Measurements from ENCODE around the gene CLASRP. TPM values are rescaled to one million over a fixed set of nuclear protein-coding genes. Genes with fewer than 3 reads are reported as not detected.
A peak's percentile ranks its signal among the peaks of the same experiment; 100 is the strongest.

The CLASRP gene
- total RNA-seq, 1 donor from 2014 or later, result 58.1 TPM

DNA sequence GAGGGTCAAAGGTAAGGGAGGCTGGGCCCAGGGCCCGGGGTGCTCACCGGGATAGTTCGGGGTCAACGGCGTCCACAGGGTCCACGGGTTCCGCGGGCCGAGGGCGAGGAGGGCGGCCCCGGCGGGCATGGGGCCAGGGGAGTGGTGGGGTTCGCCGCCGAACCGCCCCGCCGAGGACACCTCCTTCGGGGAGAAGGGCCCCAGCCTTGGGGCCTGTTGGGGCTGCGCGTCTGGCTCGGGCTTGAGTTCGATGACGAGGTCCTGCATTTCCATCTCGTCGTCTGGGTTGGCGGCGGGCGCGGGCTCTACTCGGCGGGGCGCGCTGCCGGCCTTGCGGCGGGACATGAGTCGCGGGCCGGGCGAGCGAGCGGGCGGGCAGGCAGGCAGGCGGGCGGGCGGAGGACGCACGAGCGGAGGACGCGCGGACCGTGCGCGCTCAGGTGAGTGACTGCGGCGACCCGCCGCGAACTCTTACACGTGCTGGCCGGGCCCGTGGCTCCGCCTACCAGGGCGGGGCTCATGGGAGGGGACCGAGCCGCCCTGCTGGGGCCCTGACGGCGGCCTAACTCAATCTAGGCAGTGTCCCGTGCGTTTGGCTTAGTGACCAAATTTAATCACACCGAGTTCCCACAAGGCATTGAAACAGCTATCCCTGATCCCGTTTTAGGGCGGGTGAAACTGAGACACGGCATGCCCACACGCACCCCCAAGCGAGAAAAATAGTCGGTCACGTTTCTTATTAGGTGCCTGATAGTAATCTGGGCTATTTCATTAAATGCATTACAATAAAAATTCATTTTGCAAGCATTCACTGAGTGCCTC is 37.4 kb downstream of the CLASRP start, which contains the start of gene ZNF296:
ZNF296 (minus strand) TSS at position 450 of the 822 bp plus-strand sequence; CDS start at position 345, 105 bp downstream.
- DNase-seq (ENCODE audit: low read depth), result no peak
- TF ChIP-seq CTCF (conservative IDR thresholded peaks at IDR 0.05; ENCODE audit: low read depth, low read length), result no peak
- H3K4me3 ChIP-seq (ENCODE audit: low read depth, low read length), result peak within 1 kb of the TSS; percentile 53

- peak overlapping the region; percentile 53 for H3K4me3 ChIP-seq (ENCODE audit: low read depth, low read length)
- no peak for TF ChIP-seq CTCF (conservative IDR thresholded peaks at IDR 0.05; ENCODE audit: low read depth, low read length)
- no peak for DNase-seq (ENCODE audit: low read depth)
Observed at GRCh38 chr19:45076851-45077730, 38.2 kb downstream of the CLASRP start.

DNA sequence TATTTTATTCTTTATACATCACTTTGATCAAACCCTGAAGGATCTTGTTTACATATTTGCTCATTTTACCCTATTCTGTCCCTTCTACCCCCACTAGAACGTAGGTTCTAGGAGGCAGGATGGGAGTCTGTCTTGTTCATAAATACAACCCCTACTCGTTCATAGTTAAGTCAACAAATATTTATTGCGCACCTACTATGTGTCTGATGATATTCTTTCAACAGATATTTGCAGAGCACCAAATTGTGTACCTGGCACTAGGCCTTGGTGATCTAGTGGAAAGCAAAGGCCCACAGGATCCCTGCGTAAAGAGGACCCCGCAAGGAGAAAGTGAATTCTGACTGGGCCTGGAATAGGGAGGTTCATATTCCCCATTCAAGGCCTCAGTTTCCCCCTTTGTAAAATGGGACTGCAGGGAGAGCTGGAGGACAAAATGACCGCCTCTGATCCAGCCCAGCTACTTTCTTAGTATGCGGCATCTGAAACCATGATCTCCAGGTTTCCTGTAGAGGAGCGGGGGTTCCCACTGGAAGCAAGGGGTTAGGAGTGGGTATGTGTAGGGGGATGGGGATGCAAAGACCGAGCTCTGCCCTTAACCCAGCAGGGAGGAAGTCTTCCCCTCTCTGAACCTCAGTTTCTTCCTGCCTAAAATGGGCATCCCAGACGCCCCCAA is 39.7 kb downstream of the CLASRP start:
- TF ChIP-seq CTCF (conservative IDR thresholded peaks at IDR 0.05; ENCODE audit: low read depth, low read length), result no peak
- peak overlapping the region; percentile 79 for H3K4me3 ChIP-seq (ENCODE audit: low read depth, low read length)
- no peak for DNase-seq (ENCODE audit: low read depth)

DNA sequence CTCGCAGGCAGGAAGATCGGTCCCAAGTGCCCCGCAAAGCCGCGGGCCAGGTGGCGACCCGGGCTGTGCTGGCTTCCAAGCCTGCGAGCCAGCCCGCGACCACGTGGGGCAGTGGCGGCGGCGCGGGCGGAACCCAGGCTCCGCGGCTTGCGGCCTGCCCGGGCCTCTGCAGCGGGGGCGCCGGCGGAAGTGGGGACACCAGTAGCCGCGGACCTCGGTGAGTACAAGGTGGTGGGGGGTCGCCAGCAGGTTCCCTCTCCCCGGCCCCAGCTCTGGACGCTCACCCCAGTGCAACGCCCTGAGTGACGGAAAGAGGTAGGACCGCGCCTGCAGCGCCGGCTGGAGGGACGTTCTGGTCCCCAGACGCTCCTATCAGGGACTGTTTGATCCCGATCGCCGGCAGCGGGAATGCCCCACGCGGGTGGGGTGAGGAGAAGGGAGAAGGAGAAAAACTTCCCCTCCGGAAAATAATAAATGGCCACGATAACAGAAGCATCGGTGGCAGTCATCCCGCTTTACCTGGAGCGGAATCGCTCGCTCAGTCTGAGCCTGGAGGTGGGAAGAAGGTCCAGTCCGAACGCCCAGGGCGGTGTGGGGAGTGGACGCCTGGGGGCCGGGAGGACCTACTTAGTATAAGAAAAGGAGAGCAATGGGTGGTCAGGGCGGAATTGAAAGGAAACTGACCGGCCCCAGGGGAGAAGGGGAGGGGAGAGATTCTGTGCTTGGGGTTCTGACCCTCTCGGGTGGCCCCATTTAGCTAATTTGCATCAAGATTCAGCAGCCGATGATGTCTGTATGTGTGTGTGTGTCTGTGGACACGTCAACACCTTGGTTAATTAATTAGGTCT is 40.4 kb downstream of the CLASRP start, which contains the start of gene GEMIN7:
GEMIN7 (plus strand) TSS at position 198 of the 848 bp plus-strand sequence. CDS start 10,855 bp downstream, outside the sequence.
- no peak for DNase-seq (ENCODE audit: low read depth)
- peak; percentile 13 for TF ChIP-seq CTCF (conservative IDR thresholded peaks at IDR 0.05; ENCODE audit: low read depth, low read length)
- peak within 1 kb of the TSS; percentile 79 for H3K4me3 ChIP-seq (ENCODE audit: low read depth, low read length)

- TF ChIP-seq CTCF (conservative IDR thresholded peaks at IDR 0.05; ENCODE audit: low read depth, low read length), result no peak
- H3K4me3 ChIP-seq (ENCODE audit: low read depth, low read length), result peak overlapping the region; percentile 79
- no peak for DNase-seq (ENCODE audit: low read depth)
Observed at GRCh38 chr19:45079911-45080370, 41.1 kb downstream of the CLASRP start.

- H3K4me3 ChIP-seq (ENCODE audit: low read depth, low read length), result no peak overlapping the region
- TF ChIP-seq CTCF (conservative IDR thresholded peaks at IDR 0.05; ENCODE audit: low read depth, low read length), result no peak
- DNase-seq (ENCODE audit: low read depth), result no peak
Observed at GRCh38 chr19:45082170-45082569, 43.3 kb downstream of the CLASRP start.

All from epithelial cell of proximal tubule (primary cell).